Astrocyte (in vitro differentiated cells and primary cell): ENCODE measurements around the gene OR8S1. TPM values are rescaled to one million over a fixed set of nuclear protein-coding genes. Genes with fewer than 3 reads are reported as not detected.

Source experiments
- DNase-seq: peaks from one replicate; pipeline ENCODE4 v3.0.0-alpha.2; 2010; ENCODE audit warnings: low read depth
- FAIRE-seq: peaks from 2 replicates; lab custom pipeline; 2011; peaks lifted over from hg19 to GRCh38; lab: Jason Lieb, UNC
- H2AFZ ChIP-seq: 2 replicates; pipeline ENCODE4 v1.6.0; 2012; ENCODE audit warnings: low read depth, low read length, inconsistent platforms
- H3K27ac ChIP-seq: 2 replicates; pipeline ENCODE4 v1.5.1; 2011; ENCODE audit warnings: low read depth, low read length, inconsistent platforms
- H3K27me3 ChIP-seq: 2 replicates; pipeline ENCODE4 v1.6.0; 2011; ENCODE audit warnings: low read length, inconsistent platforms; ENCODE audit not compliant: insufficient read depth
- H3K36me3 ChIP-seq: 2 replicates; pipeline ENCODE4 v1.5.1; 2011; ENCODE audit warnings: low read length, inconsistent platforms; ENCODE audit not compliant: insufficient read depth
- H3K4me1 ChIP-seq: 2 replicates; pipeline ENCODE4 v1.5.1; 2011; ENCODE audit warnings: low read length, inconsistent platforms; ENCODE audit not compliant: insufficient read depth
- H3K4me2 ChIP-seq: 2 replicates; pipeline ENCODE4 v1.6.0; 2012; ENCODE audit warnings: low read length, inconsistent platforms
- H3K4me3 ChIP-seq: 2 replicates; pipeline ENCODE4 v1.5.1; 2011; ENCODE audit warnings: low read depth, mild to moderate bottlenecking, low read length, inconsistent platforms; ENCODE audit not compliant: insufficient read depth
- H3K79me2 ChIP-seq: 2 replicates; pipeline ENCODE4 v1.6.0; 2012; ENCODE audit warnings: mild to moderate bottlenecking, low read length, inconsistent platforms; ENCODE audit not compliant: insufficient read depth
- H3K9ac ChIP-seq: 2 replicates; pipeline ENCODE4 v1.6.0; 2012; ENCODE audit warnings: mild to moderate bottlenecking, low read length, inconsistent platforms
- H3K9me3 ChIP-seq: 2 replicates; pipeline ENCODE4 v1.5.1; 2012; ENCODE audit warnings: low read depth, mild to moderate bottlenecking, low read length, inconsistent platforms; ENCODE audit not compliant: insufficient read depth
- H4K20me1 ChIP-seq: 2 replicates; pipeline ENCODE4 v1.6.0; 2012; ENCODE audit warnings: low read length, inconsistent platforms; ENCODE audit not compliant: insufficient read depth
- H3K27ac Mint-ChIP-seq: one replicate; pipeline ENCODE4 v1.8.0; 2021; ENCODE audit warnings: mild to moderate bottlenecking, mixed read lengths; ENCODE audit not compliant: unreplicated experiment
- H3K27me3 Mint-ChIP-seq: one replicate; pipeline ENCODE4 v1.8.0; 2021; ENCODE audit warnings: low read depth, mixed read lengths; ENCODE audit not compliant: unreplicated experiment
- H3K36me3 Mint-ChIP-seq: one replicate; pipeline ENCODE4 v1.8.0; 2021; ENCODE audit warnings: low read depth, mixed read lengths; ENCODE audit not compliant: unreplicated experiment
- H3K4me1 Mint-ChIP-seq: one replicate; pipeline ENCODE4 v1.8.0; 2021; ENCODE audit warnings: low read depth, mixed read lengths; ENCODE audit not compliant: unreplicated experiment
- H3K4me3 Mint-ChIP-seq: one replicate; pipeline ENCODE4 v1.8.0; 2021; ENCODE audit warnings: mild to moderate bottlenecking, moderate library complexity, mixed read lengths; ENCODE audit not compliant: unreplicated experiment
- H3K9me3 Mint-ChIP-seq: one replicate; pipeline ENCODE4 v1.8.0; 2021; ENCODE audit warnings: mild to moderate bottlenecking, mixed read lengths; ENCODE audit not compliant: unreplicated experiment
- EZH2 ChIP-seq: IDR thresholded peaks from 2 replicates; pipeline ENCODE4 v1.6.1; 2012; ENCODE audit warnings: mild to moderate bottlenecking, low read length, inconsistent platforms; ENCODE audit not compliant: insufficient read depth
- total RNA-seq: library from RNA; stranded (reverse); gene quantifications from 2 replicates; pipeline ENCODE4 v1.2.1, GENCODE V29; 2021
- TF ChIP-seq, protein P1 (sequence below): IDR thresholded peaks from 2 replicates; pipeline ENCODE4 v1.5.1; 2011; ENCODE audit warnings: low read depth, mild to moderate bottlenecking, inconsistent platforms, low read length, moderate library complexity; ENCODE audit not compliant: insufficient read depth

OR8S1 gene
- total RNA-seq, 1 donor from 2014 or later = not detected

GRCh38 chr12:48527891-48528670, 2.6 kb downstream of the OR8S1 start:
- H3K4me2 ChIP-seq = no peak overlapping the region
- H4K20me1 ChIP-seq = no peaks in the 10 kb centered on the region
- H3K9ac ChIP-seq = no peak overlapping the region
- no peak overlapping the region for H2AFZ ChIP-seq
- DNase-seq (no peak), FAIRE-seq (no peak)
- H3K79me2 ChIP-seq = no peaks in the 10 kb centered on the region
- Mint-ChIP-seq H3K27me3 (no peaks in the 10 kb centered on the region), H3K27ac (no peak overlapping the region), H3K4me3 (no peak overlapping the region), H3K9me3 (no peaks in the 10 kb centered on the region), H3K36me3 (no peaks in the 10 kb centered on the region), H3K4me1 (no peaks in the 10 kb centered on the region)
- H3K27me3 ChIP-seq = no peaks in the 10 kb centered on the region
- TF ChIP-seq EZH2 = no peak
- TF ChIP-seq, protein P1, sequence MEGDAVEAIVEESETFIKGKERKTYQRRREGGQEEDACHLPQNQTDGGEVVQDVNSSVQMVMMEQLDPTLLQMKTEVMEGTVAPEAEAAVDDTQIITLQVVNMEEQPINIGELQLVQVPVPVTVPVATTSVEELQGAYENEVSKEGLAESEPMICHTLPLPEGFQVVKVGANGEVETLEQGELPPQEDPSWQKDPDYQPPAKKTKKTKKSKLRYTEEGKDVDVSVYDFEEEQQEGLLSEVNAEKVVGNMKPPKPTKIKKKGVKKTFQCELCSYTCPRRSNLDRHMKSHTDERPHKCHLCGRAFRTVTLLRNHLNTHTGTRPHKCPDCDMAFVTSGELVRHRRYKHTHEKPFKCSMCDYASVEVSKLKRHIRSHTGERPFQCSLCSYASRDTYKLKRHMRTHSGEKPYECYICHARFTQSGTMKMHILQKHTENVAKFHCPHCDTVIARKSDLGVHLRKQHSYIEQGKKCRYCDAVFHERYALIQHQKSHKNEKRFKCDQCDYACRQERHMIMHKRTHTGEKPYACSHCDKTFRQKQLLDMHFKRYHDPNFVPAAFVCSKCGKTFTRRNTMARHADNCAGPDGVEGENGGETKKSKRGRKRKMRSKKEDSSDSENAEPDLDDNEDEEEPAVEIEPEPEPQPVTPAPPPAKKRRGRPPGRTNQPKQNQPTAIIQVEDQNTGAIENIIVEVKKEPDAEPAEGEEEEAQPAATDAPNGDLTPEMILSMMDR = no peak
- H3K4me3 ChIP-seq = no peak overlapping the region
- no peaks in the 10 kb centered on the region for H3K36me3 ChIP-seq
- no peaks in the 10 kb centered on the region for H3K4me1 ChIP-seq
- H3K27ac ChIP-seq = no peak overlapping the region
- no peaks in the 10 kb centered on the region for H3K9me3 ChIP-seq

GRCh38 chr12:48532601-48533000, 7.2 kb downstream of the OR8S1 start:
- Mint-ChIP-seq H3K27me3 (no peaks in the 10 kb centered on the region), H3K27ac (no peak overlapping the region), H3K9me3 (peaks cover 13% of the 10 kb centered on the region), H3K36me3 (no peaks in the 10 kb centered on the region), H3K4me1 (no peaks in the 10 kb centered on the region), H3K4me3 (no peak overlapping the region)
- H2AFZ ChIP-seq = no peak overlapping the region
- no peak overlapping the region for H3K4me3 ChIP-seq
- FAIRE-seq = no peak
- no peak overlapping the region for H3K27ac ChIP-seq
- H3K9ac ChIP-seq = no peak overlapping the region
- H3K9me3 ChIP-seq = no peaks in the 10 kb centered on the region
- DNase-seq = no peak
- H3K79me2 ChIP-seq = no peaks in the 10 kb centered on the region
- no peak overlapping the region for H3K4me2 ChIP-seq
- no peaks in the 10 kb centered on the region for H3K36me3 ChIP-seq
- TF ChIP-seq, protein P1 = no peak
- no peak for TF ChIP-seq EZH2
- H4K20me1 ChIP-seq = no peaks in the 10 kb centered on the region
- no peaks in the 10 kb centered on the region for H3K4me1 ChIP-seq
- H3K27me3 ChIP-seq = no peaks in the 10 kb centered on the region

DNA sequence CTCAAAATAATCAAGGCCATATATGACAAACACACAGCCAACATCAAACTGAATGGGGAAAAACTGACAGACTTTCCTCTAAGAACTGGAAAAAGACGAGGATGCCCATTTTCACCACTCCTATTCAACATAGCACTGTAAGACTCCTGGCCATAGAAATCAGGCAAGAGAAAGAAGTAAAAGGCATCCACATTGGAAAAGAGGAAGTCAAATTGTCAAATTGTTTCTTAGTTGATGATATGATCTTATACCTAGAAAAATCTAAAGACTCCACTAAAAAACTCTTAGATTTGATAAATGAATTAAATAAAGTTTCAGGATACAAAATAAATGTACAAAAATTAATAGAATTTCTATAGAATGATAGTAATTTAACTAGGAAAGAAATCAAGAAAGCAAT, 11.2 kb downstream of the OR8S1 start:
- peaks cover 3% of the 10 kb centered on the region for H3K4me1 Mint-ChIP-seq
- Histone ChIP-seq H4K20me1 (no peaks in the 10 kb centered on the region), H3K27ac (no peak overlapping the region), H3K9ac (no peak overlapping the region), H3K27me3 (no peaks in the 10 kb centered on the region), H3K9me3 (no peaks in the 10 kb centered on the region), H3K36me3 (no peaks in the 10 kb centered on the region), H2AFZ (no peak overlapping the region), H3K4me2 (no peak overlapping the region), H3K4me3 (no peak overlapping the region), H3K4me1 (no peaks in the 10 kb centered on the region), H3K79me2 (no peaks in the 10 kb centered on the region)
- H3K9me3 Mint-ChIP-seq = peaks cover 13% of the 10 kb centered on the region
- no peaks in the 10 kb centered on the region for H3K27me3 Mint-ChIP-seq
- DNase-seq (no peak), FAIRE-seq (no peak)
- no peaks in the 10 kb centered on the region for H3K36me3 Mint-ChIP-seq
- TF ChIP-seq, protein P1 = no peak
- TF ChIP-seq EZH2 = no peak
- no peak overlapping the region for H3K27ac Mint-ChIP-seq
- H3K4me3 Mint-ChIP-seq = no peak overlapping the region
